HG03575 (cell line): ENCODE results near the gene VENTX.
"Not testable (repeated sequence)": the region's sequence is repeated elsewhere in the genome, so short reads cannot be mapped to it uniquely, and the experiment has no call there.

ENCODE experiments used
- ATAC-seq: cut with Tn5 transposase; IDR thresholded peaks from one replicate; pipeline ENCODE4 v1.9.1; 2021; ENCODE audit not compliant: unreplicated experiment, insufficient number of reproducible peaks, low FRiP score; ENCODE audit errors: extremely low read depth

The VENTX gene

GRCh38 chr10:133212853-133213494 lies 24.7 kb upstream of the VENTX start:
- ATAC-seq = no peak

- ATAC-seq = no peak
These were observed 23.8 kb upstream of the VENTX start for GRCh38 chr10:133213641-133214467.

- ATAC-seq = no peak
These were observed 22.9 kb upstream of the VENTX start for GRCh38 chr10:133214468-133215410.

GRCh38 chr10:133215586-133215985 lies 22.1 kb upstream of the VENTX start:
- ATAC-seq = no peak

GRCh38 chr10:133216776-133217175 lies 20.9 kb upstream of the VENTX start:
- no peak for ATAC-seq

- no peak for ATAC-seq
These were observed 19.7 kb upstream of the VENTX start for GRCh38 chr10:133217800-133218589.

- ATAC-seq = no peak
These were observed 18.8 kb upstream of the VENTX start for GRCh38 chr10:133218891-133219290.

- no peak for ATAC-seq
These were observed 17.9 kb upstream of the VENTX start for GRCh38 chr10:133219782-133220181.

GRCh38 chr10:133221331-133221730 lies 16.3 kb upstream of the VENTX start:
- no peak for ATAC-seq

- not testable (repeated sequence) for ATAC-seq
These were observed 15.9 kb upstream of the VENTX start for GRCh38 chr10:133221756-133222155.

GRCh38 chr10:133224076-133224475 lies 13.6 kb upstream of the VENTX start:
- no peak for ATAC-seq

- ATAC-seq = no peak
These were observed 12.8 kb upstream of the VENTX start for GRCh38 chr10:133224756-133225372.

GRCh38 chr10:133225707-133226191 lies 11.9 kb upstream of the VENTX start:
- no peak for ATAC-seq

GRCh38 chr10:133226251-133226808 lies 11.3 kb upstream of the VENTX start:
- no peak for ATAC-seq

GRCh38 chr10:133227256-133227655 lies 10.4 kb upstream of the VENTX start:
- ATAC-seq = no peak

- no peak for ATAC-seq
These were observed 8.2 kb upstream of the VENTX start for GRCh38 chr10:133229265-133230043.

- ATAC-seq = no peak
These were observed 7.7 kb upstream of the VENTX start, which contains the start of gene UTF1 for GRCh38 chr10:133230044-133230361. UTF1 (plus strand) TSS chr10:133230217; CDS start chr10:133230289, 72 bp downstream.
